ENCODE data around the gene LYRM2.

Gene LYRM2

DNA sequence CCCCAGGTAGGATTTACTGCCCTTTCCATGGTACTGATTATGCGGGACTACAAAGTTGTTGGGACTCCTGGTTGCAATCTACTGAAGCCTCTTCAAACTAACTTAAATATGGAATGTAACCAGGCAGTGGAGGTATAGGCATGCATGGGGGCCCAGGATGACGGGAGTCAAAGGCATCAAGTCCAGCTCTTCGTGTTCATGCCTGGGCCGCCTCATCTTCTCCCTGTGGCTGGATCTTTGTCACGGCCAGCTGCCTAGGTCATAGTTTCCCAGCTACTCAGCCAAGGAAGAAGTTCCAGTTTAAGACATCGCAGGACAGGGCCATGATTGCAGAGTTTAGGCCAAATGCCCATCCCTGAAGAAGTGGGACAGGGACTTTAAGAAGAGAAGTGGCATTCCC, 20.5 kb downstream of the LYRM2 start:
- no peak for TF ChIP-seq EZH2phosphoT487 (IDR thresholded peaks at IDR 0.05; ENCODE audit: low read depth)
- TF ChIP-seq, protein P1, sequence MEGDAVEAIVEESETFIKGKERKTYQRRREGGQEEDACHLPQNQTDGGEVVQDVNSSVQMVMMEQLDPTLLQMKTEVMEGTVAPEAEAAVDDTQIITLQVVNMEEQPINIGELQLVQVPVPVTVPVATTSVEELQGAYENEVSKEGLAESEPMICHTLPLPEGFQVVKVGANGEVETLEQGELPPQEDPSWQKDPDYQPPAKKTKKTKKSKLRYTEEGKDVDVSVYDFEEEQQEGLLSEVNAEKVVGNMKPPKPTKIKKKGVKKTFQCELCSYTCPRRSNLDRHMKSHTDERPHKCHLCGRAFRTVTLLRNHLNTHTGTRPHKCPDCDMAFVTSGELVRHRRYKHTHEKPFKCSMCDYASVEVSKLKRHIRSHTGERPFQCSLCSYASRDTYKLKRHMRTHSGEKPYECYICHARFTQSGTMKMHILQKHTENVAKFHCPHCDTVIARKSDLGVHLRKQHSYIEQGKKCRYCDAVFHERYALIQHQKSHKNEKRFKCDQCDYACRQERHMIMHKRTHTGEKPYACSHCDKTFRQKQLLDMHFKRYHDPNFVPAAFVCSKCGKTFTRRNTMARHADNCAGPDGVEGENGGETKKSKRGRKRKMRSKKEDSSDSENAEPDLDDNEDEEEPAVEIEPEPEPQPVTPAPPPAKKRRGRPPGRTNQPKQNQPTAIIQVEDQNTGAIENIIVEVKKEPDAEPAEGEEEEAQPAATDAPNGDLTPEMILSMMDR (IDR thresholded peaks at IDR 0.05; ENCODE audit: low read depth, low read length): no peak
- H4K20me1 ChIP-seq (ENCODE audit: insufficient read depth, low read length): no peaks in the 10 kb centered on the region

DNA sequence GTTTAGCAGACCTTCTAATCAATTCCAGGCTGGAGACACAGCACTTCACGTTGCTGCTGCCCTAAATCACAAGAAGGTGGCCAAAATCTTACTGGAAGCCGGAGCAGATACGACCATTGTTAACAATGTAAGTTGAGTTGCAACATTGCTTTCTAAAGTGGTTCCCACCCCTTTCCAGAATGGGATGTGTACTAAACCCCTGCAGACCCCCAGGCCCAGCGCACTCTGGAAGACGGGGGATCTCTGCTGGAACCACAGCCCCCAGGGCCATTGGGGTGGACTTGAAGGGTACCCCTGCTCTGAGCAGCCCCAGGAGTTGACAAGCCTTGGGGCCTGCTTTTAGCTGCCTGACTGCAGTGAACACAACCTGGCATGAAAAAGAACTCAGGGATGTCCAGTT, 22.0 kb downstream of the LYRM2 start:
- Histone ChIP-seq H3K4me2 (ENCODE audit: low read length) (no peak overlapping the region), H3K27me3 (ENCODE audit: low read depth, low read length) (no peaks in the 10 kb centered on the region), H4K20me1 (ENCODE audit: insufficient read depth, low read length) (no peaks in the 10 kb centered on the region), H3K9ac (ENCODE audit: low read length) (no peak overlapping the region), H3K79me2 (ENCODE audit: low read length) (no peaks in the 10 kb centered on the region), H3K9me3 (ENCODE audit: insufficient read depth, low read length) (no peaks in the 10 kb centered on the region), H2AFZ (ENCODE audit: low read depth, low read length) (no peak overlapping the region), H3K27ac (ENCODE audit: low read length) (no peak overlapping the region), H3K4me3 (ENCODE audit: low read length) (no peak overlapping the region), H3K36me3 (replicated peaks; ENCODE audit: low read depth, low read length) (no peaks in the 10 kb centered on the region), H3K4me1 (ENCODE audit: low read length) (no peaks in the 10 kb centered on the region)
- TF ChIP-seq, protein P1 (IDR thresholded peaks at IDR 0.05; ENCODE audit: low read depth, low read length): no peak
- TF ChIP-seq EZH2phosphoT487 (IDR thresholded peaks at IDR 0.05; ENCODE audit: low read depth): no peak

More for the DNA sequence above, 20.5 kb downstream of the LYRM2 start:
- Histone ChIP-seq H3K27me3 (ENCODE audit: low read depth, low read length) (no peaks in the 10 kb centered on the region), H2AFZ (ENCODE audit: low read depth, low read length) (no peak overlapping the region), H3K4me2 (ENCODE audit: low read length) (no peak overlapping the region), H3K9ac (ENCODE audit: low read length) (no peak overlapping the region), H3K36me3 (replicated peaks; ENCODE audit: low read depth, low read length) (no peaks in the 10 kb centered on the region), H3K4me1 (ENCODE audit: low read length) (no peaks in the 10 kb centered on the region), H3K9me3 (ENCODE audit: insufficient read depth, low read length) (no peaks in the 10 kb centered on the region), H3K27ac (ENCODE audit: low read length) (no peak overlapping the region), H3K4me3 (ENCODE audit: low read length) (no peak overlapping the region), H3K79me2 (ENCODE audit: low read length) (no peaks in the 10 kb centered on the region)

DNA sequence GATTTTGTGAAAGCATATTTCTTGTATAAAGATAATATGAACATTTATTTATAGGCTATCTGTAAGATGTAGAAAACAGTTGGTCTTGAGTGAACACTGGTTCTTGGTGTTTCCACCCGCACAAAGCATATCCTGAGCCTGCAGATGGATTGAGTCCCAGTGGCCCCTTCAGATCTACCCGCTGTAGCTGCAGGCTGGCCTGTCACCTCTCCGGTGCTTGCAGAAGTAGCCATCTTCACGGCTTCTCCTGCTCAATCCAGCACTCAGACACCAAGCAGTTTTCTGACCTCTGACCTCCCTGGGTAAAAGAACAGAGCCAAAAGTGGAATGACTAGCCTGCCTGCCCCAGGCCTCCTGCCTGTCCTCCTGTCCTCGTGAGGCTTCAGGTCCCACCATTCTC, 22.7 kb downstream of the LYRM2 start:
- no peak overlapping the region for H3K27ac ChIP-seq (ENCODE audit: low read length)
- H3K9me3 ChIP-seq (ENCODE audit: insufficient read depth, low read length): no peaks in the 10 kb centered on the region
- H2AFZ ChIP-seq (ENCODE audit: low read depth, low read length): no peak overlapping the region
- H3K4me3 ChIP-seq (ENCODE audit: low read length): no peak overlapping the region
- H3K4me2 ChIP-seq (ENCODE audit: low read length): no peak overlapping the region
- H3K79me2 ChIP-seq (ENCODE audit: low read length): no peaks in the 10 kb centered on the region
- H3K9ac ChIP-seq (ENCODE audit: low read length): no peak overlapping the region
- no peaks in the 10 kb centered on the region for H4K20me1 ChIP-seq (ENCODE audit: insufficient read depth, low read length)
- TF ChIP-seq, protein P1 (IDR thresholded peaks at IDR 0.05; ENCODE audit: low read depth, low read length): no peak
- TF ChIP-seq EZH2phosphoT487 (IDR thresholded peaks at IDR 0.05; ENCODE audit: low read depth): no peak
- no peaks in the 10 kb centered on the region for H3K36me3 ChIP-seq (replicated peaks; ENCODE audit: low read depth, low read length)
- no peaks in the 10 kb centered on the region for H3K27me3 ChIP-seq (ENCODE audit: low read depth, low read length)
- no peaks in the 10 kb centered on the region for H3K4me1 ChIP-seq (ENCODE audit: low read length)

DNA sequence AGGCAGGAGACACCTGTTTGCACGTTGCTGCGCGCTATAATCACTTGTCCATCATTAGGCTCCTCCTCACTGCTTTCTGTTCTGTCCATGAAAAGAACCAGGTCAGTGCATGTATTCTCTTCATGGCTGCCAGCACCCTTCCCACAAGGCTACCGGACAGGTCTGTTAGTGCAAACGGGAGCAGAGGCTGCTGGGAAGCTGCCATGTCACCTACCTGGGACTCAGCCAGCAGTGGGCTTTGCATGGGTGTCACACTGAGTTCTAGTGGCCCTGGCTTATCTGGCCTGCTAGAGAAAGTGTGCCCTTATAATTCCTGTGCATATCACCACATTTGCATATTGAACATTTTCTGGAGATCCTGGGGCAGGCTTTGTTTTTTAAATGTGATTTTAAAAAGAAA, 24.8 kb downstream of the LYRM2 start:
- no peaks in the 10 kb centered on the region for H3K4me1 ChIP-seq (ENCODE audit: low read length)
- no peak overlapping the region for H3K9ac ChIP-seq (ENCODE audit: low read length)
- H3K27me3 ChIP-seq (ENCODE audit: low read depth, low read length): no peaks in the 10 kb centered on the region
- no peak overlapping the region for H2AFZ ChIP-seq (ENCODE audit: low read depth, low read length)
- H4K20me1 ChIP-seq (ENCODE audit: insufficient read depth, low read length): no peaks in the 10 kb centered on the region
- H3K27ac ChIP-seq (ENCODE audit: low read length): no peak overlapping the region
- H3K9me3 ChIP-seq (ENCODE audit: insufficient read depth, low read length): no peaks in the 10 kb centered on the region
- no peak overlapping the region for H3K4me3 ChIP-seq (ENCODE audit: low read length)
- TF ChIP-seq EZH2phosphoT487 (IDR thresholded peaks at IDR 0.05; ENCODE audit: low read depth): no peak
- TF ChIP-seq, protein P1 (IDR thresholded peaks at IDR 0.05; ENCODE audit: low read depth, low read length): no peak
- H3K79me2 ChIP-seq (ENCODE audit: low read length): no peaks in the 10 kb centered on the region
- H3K4me2 ChIP-seq (ENCODE audit: low read length): no peak overlapping the region
- H3K36me3 ChIP-seq (replicated peaks; ENCODE audit: low read depth, low read length): no peaks in the 10 kb centered on the region
